Suprapubic skin (tissue), 4 donors: ENCODE measurements around the gene ABCA4.

Source experiments
- POLR2A ChIP-seq, 2 donors: fragments of 450-650 bp; IDR thresholded peaks; one replicate each; pipeline ENCODE4 v1.6.1; 2017; ENCODE audit warnings: antibody characterized with exemption in 2 of 2, mild to moderate bottlenecking in 2 of 2, moderate library complexity in 2 of 2
- POLR2AphosphoS5 ChIP-seq, 3 donors: sonication (generic); formaldehyde crosslinking; IDR thresholded peaks; one replicate each; pipeline ENCODE4 v1.6.1; 2017; ENCODE audit warnings: antibody characterized with exemption in 3 of 3
- TF ChIP-seq, protein P1 (sequence below), 2 donors: fragments of 200-600 bp in 1 of 2; fragments of 450-650 bp in 1 of 2; sonication (generic) in 1 of 2; IDR thresholded peaks; one replicate each; pipeline ENCODE4 v1.5.1; 2016 to 2019; ENCODE audit warnings: antibody characterized with exemption in 2 of 2, mild to moderate bottlenecking in 1 of 2, moderate library complexity in 1 of 2

DNA sequence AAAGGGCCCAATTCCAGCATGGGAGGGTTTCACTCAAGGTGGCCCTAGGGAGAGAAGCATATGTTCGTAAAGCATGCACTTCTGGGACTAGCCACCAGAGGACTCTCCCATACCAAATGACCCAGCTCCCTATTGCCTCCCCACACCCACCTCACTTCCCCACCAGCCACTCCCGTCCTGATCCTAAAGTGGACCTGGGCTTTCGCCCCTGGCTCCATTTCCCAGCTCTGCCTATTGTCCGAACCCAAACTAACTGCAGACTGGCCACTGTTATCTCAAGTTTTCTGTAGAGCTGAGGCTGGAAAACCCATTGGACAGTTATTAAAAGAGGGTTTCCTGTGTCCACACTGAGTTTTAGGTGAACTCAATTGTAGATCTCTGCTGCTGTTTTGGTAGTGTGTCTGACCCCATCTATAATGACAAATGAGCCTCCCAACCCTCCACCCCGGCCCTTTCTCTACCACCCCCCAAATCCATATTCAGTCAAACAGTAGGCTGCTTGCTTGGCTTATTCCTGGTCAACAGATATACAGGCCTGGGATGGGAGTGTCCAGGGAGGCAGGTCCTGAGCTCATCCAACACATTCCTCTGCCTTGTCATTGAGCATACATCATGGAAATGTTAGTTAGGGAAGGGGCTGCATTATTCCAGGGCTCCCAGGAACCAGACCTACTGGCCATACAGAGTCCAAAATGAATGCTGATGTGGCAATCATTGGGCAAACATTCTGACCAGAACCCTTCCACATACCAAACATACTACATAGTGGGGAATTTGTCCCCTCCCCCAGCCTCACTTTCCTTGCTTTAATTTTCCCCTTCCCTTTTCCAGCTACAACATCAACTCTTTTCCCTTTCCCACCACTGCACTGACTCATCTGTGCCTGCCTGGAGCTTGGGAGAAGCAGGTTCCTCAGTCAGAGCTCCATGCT is 59.2 kb downstream of the ABCA4 start:
- TF ChIP-seq, protein P1, sequence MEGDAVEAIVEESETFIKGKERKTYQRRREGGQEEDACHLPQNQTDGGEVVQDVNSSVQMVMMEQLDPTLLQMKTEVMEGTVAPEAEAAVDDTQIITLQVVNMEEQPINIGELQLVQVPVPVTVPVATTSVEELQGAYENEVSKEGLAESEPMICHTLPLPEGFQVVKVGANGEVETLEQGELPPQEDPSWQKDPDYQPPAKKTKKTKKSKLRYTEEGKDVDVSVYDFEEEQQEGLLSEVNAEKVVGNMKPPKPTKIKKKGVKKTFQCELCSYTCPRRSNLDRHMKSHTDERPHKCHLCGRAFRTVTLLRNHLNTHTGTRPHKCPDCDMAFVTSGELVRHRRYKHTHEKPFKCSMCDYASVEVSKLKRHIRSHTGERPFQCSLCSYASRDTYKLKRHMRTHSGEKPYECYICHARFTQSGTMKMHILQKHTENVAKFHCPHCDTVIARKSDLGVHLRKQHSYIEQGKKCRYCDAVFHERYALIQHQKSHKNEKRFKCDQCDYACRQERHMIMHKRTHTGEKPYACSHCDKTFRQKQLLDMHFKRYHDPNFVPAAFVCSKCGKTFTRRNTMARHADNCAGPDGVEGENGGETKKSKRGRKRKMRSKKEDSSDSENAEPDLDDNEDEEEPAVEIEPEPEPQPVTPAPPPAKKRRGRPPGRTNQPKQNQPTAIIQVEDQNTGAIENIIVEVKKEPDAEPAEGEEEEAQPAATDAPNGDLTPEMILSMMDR (IDR thresholded peaks at IDR 0.05) = peak; percentile 84 to 90
- TF ChIP-seq POLR2A (IDR thresholded peaks at IDR 0.05) = no peak
- TF ChIP-seq POLR2AphosphoS5 (IDR thresholded peaks at IDR 0.05) = no peak
